Omental fat pad (tissue), 4 donors: Measurements from ENCODE around the gene IL1RAPL2. TPM values are rescaled to one million over a fixed set of nuclear protein-coding genes. Genes with fewer than 3 reads are reported as not detected.

ENCODE experiments used
- ATAC-seq: fragments of 150-250 bp; one replicate; pipeline ENCODE4 v1.9.1; 2016; ENCODE audit warnings: mild to moderate bottlenecking, moderate library complexity; ENCODE audit not compliant: low FRiP score
- DNase-seq: peaks from one replicate; pipeline ENCODE4 v3.0.0-alpha.2; 2019; ENCODE audit warnings: low spot score
- CTCF ChIP-seq, 3 donors: fragments of 450-650 bp; IDR thresholded peaks; one replicate each; pipeline ENCODE4 v1.5.1; 2016 to 2017; ENCODE audit warnings: antibody characterized with exemption in 3 of 3, mild to moderate bottlenecking in 3 of 3, moderate library complexity in 2 of 3
- total RNA-seq, 4 donors: library from RNA; depleted of rRNA; stranded (reverse); fragments of >200 nt; gene quantifications; one replicate each; pipeline ENCODE4 v1.1.0, GENCODE V29; 2016

Gene IL1RAPL2
- total RNA-seq, 4 donors from 2014 or later, result 0.09 TPM; not detected in 3

GRCh38 chrX:104707042-104707441 lies 141.0 kb downstream of the IL1RAPL2 start:
- no peak for TF ChIP-seq CTCF (IDR thresholded peaks at IDR 0.05)
- ATAC-seq (no peak), DNase-seq (no peak)

- ATAC-seq (no peak), DNase-seq (no peak)
- TF ChIP-seq CTCF (IDR thresholded peaks at IDR 0.05), result no peak
Observed at GRCh38 chrX:104707572-104707971, 141.6 kb downstream of the IL1RAPL2 start.

- no peak for TF ChIP-seq CTCF (IDR thresholded peaks at IDR 0.05)
- DNase-seq, result no peak
- ATAC-seq, result no peak
Observed at GRCh38 chrX:104712515-104712914, 146.5 kb downstream of the IL1RAPL2 start.

GRCh38 chrX:104721854-104722253 lies 155.9 kb downstream of the IL1RAPL2 start:
- ATAC-seq (no peak), DNase-seq (no peak)
- TF ChIP-seq CTCF (IDR thresholded peaks at IDR 0.05), result no peak

- no peak for TF ChIP-seq CTCF (IDR thresholded peaks at IDR 0.05)
- ATAC-seq (no peak), DNase-seq (no peak)
Observed at GRCh38 chrX:104728456-104728855, 162.5 kb downstream of the IL1RAPL2 start.

- ATAC-seq, result no peak
- no peak for TF ChIP-seq CTCF (IDR thresholded peaks at IDR 0.05)
- DNase-seq, result no peak
Observed at GRCh38 chrX:104742355-104742754, 176.4 kb downstream of the IL1RAPL2 start.

- no peak for DNase-seq
- TF ChIP-seq CTCF (IDR thresholded peaks at IDR 0.05), result no peak
- ATAC-seq, result no peak
Observed at GRCh38 chrX:104745152-104745551, 179.2 kb downstream of the IL1RAPL2 start.
